Activated naive CD8-positive, alpha-beta T cell (primary cell): ENCODE data around the gene PPIH.
"Not testable (repeated sequence)": the region's sequence is repeated elsewhere in the genome, so short reads cannot be mapped to it uniquely, and the experiment has no call there.

Source experiments
- H3K27ac Mint-ChIP-seq: one replicate; pipeline ENCODE4 v1.8.0; 2021; ENCODE audit warnings: mixed read lengths
- H3K27me3 Mint-ChIP-seq: one replicate; pipeline ENCODE4 v1.8.0; 2021; ENCODE audit warnings: mixed read lengths
- H3K36me3 Mint-ChIP-seq: one replicate; pipeline ENCODE4 v1.8.0; 2021; ENCODE audit warnings: mixed read lengths
- H3K4me1 Mint-ChIP-seq: one replicate; pipeline ENCODE4 v1.8.0; 2021; ENCODE audit warnings: low read depth, mixed read lengths
- H3K4me3 Mint-ChIP-seq: one replicate; pipeline ENCODE4 v1.8.0; 2021; ENCODE audit warnings: mild to moderate bottlenecking, mixed read lengths
- H3K9me3 Mint-ChIP-seq: one replicate; pipeline ENCODE4 v1.8.0; 2021; ENCODE audit warnings: low read depth, mixed read lengths

PPIH gene

GRCh38 chr1:42676534-42677087 lies 18.4 kb downstream of the PPIH start:
- H3K27me3 Mint-ChIP-seq, result no peaks in the 10 kb centered on the region
- no peak overlapping the region for H3K4me3 Mint-ChIP-seq
- peaks cover 18% of the 10 kb centered on the region for H3K4me1 Mint-ChIP-seq
- peaks cover 9% of the 10 kb centered on the region for H3K36me3 Mint-ChIP-seq
- H3K9me3 Mint-ChIP-seq, result no peaks in the 10 kb centered on the region
- H3K27ac Mint-ChIP-seq, result no peak overlapping the region

GRCh38 chr1:42679364-42679983 lies 21.3 kb downstream of the PPIH start:
- peaks cover 15% of the 10 kb centered on the region for H3K36me3 Mint-ChIP-seq
- no peak overlapping the region for H3K27ac Mint-ChIP-seq
- peaks cover 27% of the 10 kb centered on the region for H3K4me1 Mint-ChIP-seq
- H3K27me3 Mint-ChIP-seq, result no peaks in the 10 kb centered on the region
- H3K4me3 Mint-ChIP-seq, result no peak overlapping the region
- no peaks in the 10 kb centered on the region for H3K9me3 Mint-ChIP-seq

- Mint-ChIP-seq H3K27me3 (no peaks in the 10 kb centered on the region), H3K9me3 (no peaks in the 10 kb centered on the region), H3K4me3 (peak overlapping the region; percentile 98), H3K36me3 (peaks cover 20% of the 10 kb centered on the region), H3K4me1 (peaks cover 33% of the 10 kb centered on the region), H3K27ac (no peak overlapping the region)
Measured at GRCh38 chr1:42680055-42680454, 21.8 kb downstream of the PPIH start.

GRCh38 chr1:42680921-42681683 lies 22.9 kb downstream of the PPIH start:
- Mint-ChIP-seq H3K4me3 (peak overlapping the region; percentile 98), H3K27me3 (no peaks in the 10 kb centered on the region), H3K4me1 (peaks cover 43% of the 10 kb centered on the region), H3K9me3 (no peaks in the 10 kb centered on the region), H3K36me3 (peaks cover 22% of the 10 kb centered on the region), H3K27ac (peak overlapping the region; percentile 99)

- H3K27me3 Mint-ChIP-seq, result no peaks in the 10 kb centered on the region
- peaks cover 52% of the 10 kb centered on the region for H3K4me1 Mint-ChIP-seq
- peak within 1 kb of the TSS; percentile 99 for H3K27ac Mint-ChIP-seq
- no peaks in the 10 kb centered on the region for H3K9me3 Mint-ChIP-seq
- H3K4me3 Mint-ChIP-seq, result peak within 1 kb of the TSS; percentile 99
- H3K36me3 Mint-ChIP-seq, result peaks cover 22% of the 10 kb centered on the region
Measured at GRCh38 chr1:42681741-42682483, 23.7 kb downstream of the PPIH start, which contains the start of gene YBX1. TSS of gene YBX1 (plus strand) at chr1:42682418. CDS start at chr1:42682566, 148 bp downstream.

- not testable (repeated sequence) for H3K27me3 Mint-ChIP-seq, H3K9me3 Mint-ChIP-seq
- H3K27ac Mint-ChIP-seq, result peak overlapping the region; percentile 99
- H3K36me3 Mint-ChIP-seq, result peaks cover 22% of the 10 kb centered on the region
- H3K4me1 Mint-ChIP-seq, result peaks cover 55% of the 10 kb centered on the region
- H3K4me3 Mint-ChIP-seq, result peak overlapping the region; percentile 98
Measured at GRCh38 chr1:42682484-42682738, 24.2 kb downstream of the PPIH start.

GRCh38 chr1:42682739-42683531 lies 24.7 kb downstream of the PPIH start:
- peaks cover 26% of the 10 kb centered on the region for H3K36me3 Mint-ChIP-seq
- H3K27ac Mint-ChIP-seq, result peak overlapping the region; percentile 95
- no peaks in the 10 kb centered on the region for H3K27me3 Mint-ChIP-seq
- H3K9me3 Mint-ChIP-seq, result no peaks in the 10 kb centered on the region
- peaks cover 60% of the 10 kb centered on the region for H3K4me1 Mint-ChIP-seq
- peak overlapping the region; percentile 99 for H3K4me3 Mint-ChIP-seq

GRCh38 chr1:42684139-42684538 lies 25.9 kb downstream of the PPIH start:
- H3K4me3 Mint-ChIP-seq, result peak overlapping the region; percentile 99
- peaks cover 28% of the 10 kb centered on the region for H3K36me3 Mint-ChIP-seq
- peak overlapping the region; percentile 95 for H3K27ac Mint-ChIP-seq
- no peaks in the 10 kb centered on the region for H3K27me3 Mint-ChIP-seq
- H3K9me3 Mint-ChIP-seq, result no peaks in the 10 kb centered on the region
- peaks cover 72% of the 10 kb centered on the region for H3K4me1 Mint-ChIP-seq

GRCh38 chr1:42686418-42686817 lies 28.2 kb downstream of the PPIH start:
- Mint-ChIP-seq H3K4me3 (peak overlapping the region; percentile 99), H3K27ac (peak overlapping the region; percentile 61), H3K4me1 (peaks cover 78% of the 10 kb centered on the region)

GRCh38 chr1:42689912-42690311 lies 31.7 kb downstream of the PPIH start:
- Mint-ChIP-seq H3K4me3 (peak overlapping the region; percentile 70), H3K36me3 (peaks cover 14% of the 10 kb centered on the region), H3K4me1 (peaks cover 94% of the 10 kb centered on the region), H3K27me3 (no peaks in the 10 kb centered on the region), H3K9me3 (no peaks in the 10 kb centered on the region), H3K27ac (peak overlapping the region; percentile 28)

More at GRCh38 chr1:42686418-42686817, 28.2 kb downstream of the PPIH start:
- H3K36me3 Mint-ChIP-seq, result peaks cover 28% of the 10 kb centered on the region
- H3K27me3 Mint-ChIP-seq, result no peaks in the 10 kb centered on the region
- H3K9me3 Mint-ChIP-seq, result no peaks in the 10 kb centered on the region

- Mint-ChIP-seq H3K4me3 (peak overlapping the region; percentile 70), H3K9me3 (no peaks in the 10 kb centered on the region), H3K27me3 (no peaks in the 10 kb centered on the region), H3K36me3 (peaks cover 11% of the 10 kb centered on the region), H3K27ac (peak overlapping the region; percentile 28), H3K4me1 (peaks cover 94% of the 10 kb centered on the region)
Measured at GRCh38 chr1:42690477-42691156, 32.4 kb downstream of the PPIH start.

- H3K4me3 Mint-ChIP-seq, result peak overlapping the region; percentile 70
- no peaks in the 10 kb centered on the region for H3K27me3 Mint-ChIP-seq
- peaks cover 13% of the 10 kb centered on the region for H3K36me3 Mint-ChIP-seq
- H3K4me1 Mint-ChIP-seq, result peaks cover 94% of the 10 kb centered on the region
- no peaks in the 10 kb centered on the region for H3K9me3 Mint-ChIP-seq
- peak overlapping the region; percentile 54 for H3K27ac Mint-ChIP-seq
Measured at GRCh38 chr1:42691157-42691498, 32.9 kb downstream of the PPIH start.

GRCh38 chr1:42692461-42692860 lies 34.2 kb downstream of the PPIH start:
- H3K27ac Mint-ChIP-seq, result peak overlapping the region; percentile 72
- peaks cover 13% of the 10 kb centered on the region for H3K36me3 Mint-ChIP-seq
- no peaks in the 10 kb centered on the region for H3K9me3 Mint-ChIP-seq
- peak overlapping the region; percentile 63 for H3K4me3 Mint-ChIP-seq
- H3K27me3 Mint-ChIP-seq, result no peaks in the 10 kb centered on the region
- peaks cover 86% of the 10 kb centered on the region for H3K4me1 Mint-ChIP-seq

- peaks cover 9% of the 10 kb centered on the region for H3K36me3 Mint-ChIP-seq
- no peaks in the 10 kb centered on the region for H3K27me3 Mint-ChIP-seq
- H3K27ac Mint-ChIP-seq, result peak overlapping the region; percentile 72
- H3K4me3 Mint-ChIP-seq, result peak overlapping the region; percentile 63
- no peaks in the 10 kb centered on the region for H3K9me3 Mint-ChIP-seq
- peaks cover 82% of the 10 kb centered on the region for H3K4me1 Mint-ChIP-seq
Measured at GRCh38 chr1:42692911-42693310, 34.7 kb downstream of the PPIH start.
